ENCODE results near the gene BBS5. TPM values are rescaled to one million over a fixed set of nuclear protein-coding genes. Genes with fewer than 3 reads are reported as not detected.

Gene BBS5
- total RNA-seq, 1 experiment from 2014 or later, result 3.2 TPM

DNA sequence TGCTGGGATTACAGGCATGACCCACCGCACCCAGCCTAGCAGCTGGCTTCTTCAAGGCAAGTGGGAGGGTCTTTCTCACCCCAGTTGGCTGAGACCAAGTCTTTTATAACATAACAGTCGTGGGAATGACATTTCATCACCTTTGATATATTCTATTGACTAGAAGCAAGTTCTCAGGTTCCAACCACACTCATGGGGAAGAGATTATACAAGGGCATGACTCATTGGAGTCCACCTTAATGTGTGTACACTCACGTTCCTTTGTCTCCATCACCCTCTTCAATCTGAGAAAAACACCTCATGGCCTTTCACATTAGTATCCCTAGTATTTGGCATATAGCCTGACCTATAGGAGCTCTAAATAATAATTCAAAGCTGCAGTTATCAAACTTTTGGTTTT lies 2.8 kb upstream of the BBS5 start:
- TF ChIP-seq, protein P1, sequence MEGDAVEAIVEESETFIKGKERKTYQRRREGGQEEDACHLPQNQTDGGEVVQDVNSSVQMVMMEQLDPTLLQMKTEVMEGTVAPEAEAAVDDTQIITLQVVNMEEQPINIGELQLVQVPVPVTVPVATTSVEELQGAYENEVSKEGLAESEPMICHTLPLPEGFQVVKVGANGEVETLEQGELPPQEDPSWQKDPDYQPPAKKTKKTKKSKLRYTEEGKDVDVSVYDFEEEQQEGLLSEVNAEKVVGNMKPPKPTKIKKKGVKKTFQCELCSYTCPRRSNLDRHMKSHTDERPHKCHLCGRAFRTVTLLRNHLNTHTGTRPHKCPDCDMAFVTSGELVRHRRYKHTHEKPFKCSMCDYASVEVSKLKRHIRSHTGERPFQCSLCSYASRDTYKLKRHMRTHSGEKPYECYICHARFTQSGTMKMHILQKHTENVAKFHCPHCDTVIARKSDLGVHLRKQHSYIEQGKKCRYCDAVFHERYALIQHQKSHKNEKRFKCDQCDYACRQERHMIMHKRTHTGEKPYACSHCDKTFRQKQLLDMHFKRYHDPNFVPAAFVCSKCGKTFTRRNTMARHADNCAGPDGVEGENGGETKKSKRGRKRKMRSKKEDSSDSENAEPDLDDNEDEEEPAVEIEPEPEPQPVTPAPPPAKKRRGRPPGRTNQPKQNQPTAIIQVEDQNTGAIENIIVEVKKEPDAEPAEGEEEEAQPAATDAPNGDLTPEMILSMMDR (IDR thresholded peaks at IDR 0.05; ENCODE audit: insufficient read depth in 1 of 2, low read depth in 1 of 2, low read length in 1 of 2, severe bottlenecking in 1 of 2, unreplicated experiment in 1 of 2), result no peak
- Mint-ChIP-seq H3K27ac (ENCODE audit: unreplicated experiment) (no peak overlapping the region), H3K36me3 (ENCODE audit: insufficient read depth, unreplicated experiment) (no peaks in the 10 kb centered on the region), H3K9me3 (ENCODE audit: unreplicated experiment) (no peaks in the 10 kb centered on the region), H3K4me1 (ENCODE audit: low read depth, unreplicated experiment) (peaks cover 7% of the 10 kb centered on the region), H3K27me3 (ENCODE audit: insufficient read depth, unreplicated experiment) (no peaks in the 10 kb centered on the region), H3K4me3 (ENCODE audit: unreplicated experiment) (no peak overlapping the region)
- no TSS peak for BruUV-seq (replicated peaks)
- POLR2A ChIA-PET, result no interaction called here
- H3K4me3 ChIP-seq (ENCODE audit: low read depth, low read length), result no peak overlapping the region
- CTCF ChIA-PET, result no interaction called here
- H3K9me3 ChIP-seq, result no peaks in the 10 kb centered on the region
- intact Hi-C loops (cut with micrococcal nuclease; ENCODE audit: unreplicated experiment), result no loop called here
- no peak for DNase-seq
- no peaks in the 10 kb centered on the region for H3K27me3 ChIP-seq (replicated peaks; ENCODE audit: control insufficient read depth, insufficient read depth, low read length)
- H3K36me3 ChIP-seq (ENCODE audit: control insufficient read depth, insufficient read depth, low read length), result no peaks in the 10 kb centered on the region
- H3K4me1 ChIP-seq, result no peaks in the 10 kb centered on the region; the same call in 1 of the 2 replicates

DNA sequence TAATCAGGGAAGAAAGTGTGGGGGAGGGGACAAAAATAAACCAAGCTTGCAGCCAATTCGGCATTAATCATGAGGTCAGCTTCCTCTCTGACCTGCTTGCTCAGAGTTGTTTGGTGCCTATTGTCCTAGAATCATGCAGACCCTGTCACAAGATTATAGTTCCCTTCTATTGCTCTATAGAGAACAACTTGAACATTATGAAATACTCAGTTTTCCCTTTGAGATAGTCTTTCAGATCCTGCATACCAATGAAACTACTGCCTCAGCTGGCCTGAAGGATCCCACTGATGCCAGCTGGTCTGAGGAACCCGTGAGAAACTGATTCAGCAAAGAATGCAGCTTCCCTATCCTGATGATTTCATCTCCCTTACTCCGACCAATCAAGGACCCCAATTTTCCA lies 955 bp upstream of the BBS5 start:
- no peaks in the 10 kb centered on the region for H3K27me3 Mint-ChIP-seq (ENCODE audit: insufficient read depth, unreplicated experiment)

DNA sequence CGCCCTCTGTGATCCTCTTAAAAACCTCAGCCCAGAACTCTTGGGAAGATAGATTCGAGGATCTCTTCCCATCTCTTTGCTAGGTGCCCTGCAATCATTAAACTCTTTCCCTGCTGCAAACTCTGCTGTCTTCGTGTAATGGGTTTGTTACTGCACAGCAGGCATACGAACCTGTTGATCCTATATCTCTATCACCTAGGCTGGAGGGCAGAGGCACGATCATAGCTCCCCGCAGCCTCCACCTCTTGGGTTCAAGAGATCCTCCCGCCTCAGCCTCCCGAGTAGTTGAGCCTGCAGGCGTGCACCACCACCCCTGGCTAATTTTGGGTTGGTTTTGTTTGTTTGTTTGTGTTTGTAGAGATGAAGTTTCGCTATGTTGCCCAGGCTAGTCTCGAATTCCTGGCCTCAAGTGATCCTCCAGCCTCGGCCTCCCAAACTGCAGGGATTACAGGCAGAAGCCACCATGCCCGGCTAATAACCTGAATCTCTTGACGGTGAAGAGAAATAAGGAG lies 493 bp upstream of the BBS5 start:
- TF ChIP-seq, protein P1 (IDR thresholded peaks at IDR 0.05; ENCODE audit: insufficient read depth in 1 of 2, low read depth in 1 of 2, low read length in 1 of 2, severe bottlenecking in 1 of 2, unreplicated experiment in 1 of 2), result no peak
- BruUV-seq (replicated peaks), result no TSS peak
- Histone ChIP-seq H3K9me3 (no peaks in the 10 kb centered on the region), H3K27me3 (replicated peaks; ENCODE audit: control insufficient read depth, insufficient read depth, low read length) (no peaks in the 10 kb centered on the region), H3K4me1 (no peaks in the 10 kb centered on the region; the same call in 1 of the 2 replicates), H3K36me3 (ENCODE audit: control insufficient read depth, insufficient read depth, low read length) (no peaks in the 10 kb centered on the region), H3K4me3 (ENCODE audit: low read depth, low read length) (peak overlapping the region; percentile 77)
- Mint-ChIP-seq H3K27me3 (ENCODE audit: insufficient read depth, unreplicated experiment) (no peaks in the 10 kb centered on the region), H3K27ac (ENCODE audit: unreplicated experiment) (peak overlapping the region; percentile 60), H3K4me1 (ENCODE audit: low read depth, unreplicated experiment) (peaks cover 12% of the 10 kb centered on the region), H3K4me3 (ENCODE audit: unreplicated experiment) (peak overlapping the region; percentile 63), H3K36me3 (ENCODE audit: insufficient read depth, unreplicated experiment) (no peaks in the 10 kb centered on the region), H3K9me3 (ENCODE audit: unreplicated experiment) (no peaks in the 10 kb centered on the region)
- POLR2A ChIA-PET, result interaction anchor here (1.0 kb wide), 1 partner anchor 95 kb away, joined by 3 read pairs; the partner anchor contains the start of gene FASTKD1
- intact Hi-C loops (cut with micrococcal nuclease; ENCODE audit: unreplicated experiment), result no loop called here
- DNase-seq, result no peak
- CTCF ChIA-PET, result interaction anchor here (0.6 to 1.3 kb wide), 4 partner anchors 10 to 236 kb away, joined by 3 to 8 read pairs (median 4); no protein-coding TSS in a partner anchor

More for the DNA sequence above, 955 bp upstream of the BBS5 start:
- Mint-ChIP-seq H3K9me3 (ENCODE audit: unreplicated experiment) (no peaks in the 10 kb centered on the region), H3K4me3 (ENCODE audit: unreplicated experiment) (peak overlapping the region; percentile 63), H3K4me1 (ENCODE audit: low read depth, unreplicated experiment) (peaks cover 12% of the 10 kb centered on the region), H3K27ac (ENCODE audit: unreplicated experiment) (no peak overlapping the region), H3K36me3 (ENCODE audit: insufficient read depth, unreplicated experiment) (no peaks in the 10 kb centered on the region)
- TF ChIP-seq, protein P1 (IDR thresholded peaks at IDR 0.05; ENCODE audit: insufficient read depth in 1 of 2, low read depth in 1 of 2, low read length in 1 of 2, severe bottlenecking in 1 of 2, unreplicated experiment in 1 of 2), result no peak
- no peaks in the 10 kb centered on the region for H3K27me3 ChIP-seq (replicated peaks; ENCODE audit: control insufficient read depth, insufficient read depth, low read length)
- no peaks in the 10 kb centered on the region; the same call in 1 of the 2 replicates for H3K4me1 ChIP-seq
- BruUV-seq (replicated peaks), result no TSS peak
- no peak overlapping the region for H3K4me3 ChIP-seq (ENCODE audit: low read depth, low read length)
- DNase-seq, result no peak
- ChIA-PET CTCF (interaction anchor here (0.6 kb wide), 1 partner anchor 237 kb away, joined by 4 read pairs; no protein-coding TSS in a partner anchor), POLR2A (no interaction called here)
- H3K36me3 ChIP-seq (ENCODE audit: control insufficient read depth, insufficient read depth, low read length), result no peaks in the 10 kb centered on the region
- H3K9me3 ChIP-seq, result no peaks in the 10 kb centered on the region
- intact Hi-C loops (cut with micrococcal nuclease; ENCODE audit: unreplicated experiment), result no loop called here
